ENCODE measurements around the gene PHLDB3.

GRCh38 chr19:43483281-43483680, 21.3 kb downstream of the PHLDB3 start:
- no peak for TF ChIP-seq CTCF (IDR thresholded peaks at IDR 0.05)
- no peak for TF ChIP-seq POLR2AphosphoS5 (IDR thresholded peaks at IDR 0.05)
